Loucy (cell line): ENCODE measurements around the gene AFG3L2.

Experiments
- EZH2phosphoT487 ChIP-seq: fragments of 200-600 bp; IDR thresholded peaks from 2 replicates; pipeline ENCODE4 v1.6.1; 2018; ENCODE audit warnings: antibody characterized with exemption, mild to moderate bottlenecking, moderate library complexity, borderline replicate concordance
- TF ChIP-seq, protein P1 (sequence below): fragments of 200-600 bp; sonication (generic); conservative IDR thresholded peaks from 2 replicates; pipeline ENCODE4 v1.5.1; 2014; ENCODE audit warnings: mild to moderate bottlenecking, antibody characterized with exemption, low read length

DNA sequence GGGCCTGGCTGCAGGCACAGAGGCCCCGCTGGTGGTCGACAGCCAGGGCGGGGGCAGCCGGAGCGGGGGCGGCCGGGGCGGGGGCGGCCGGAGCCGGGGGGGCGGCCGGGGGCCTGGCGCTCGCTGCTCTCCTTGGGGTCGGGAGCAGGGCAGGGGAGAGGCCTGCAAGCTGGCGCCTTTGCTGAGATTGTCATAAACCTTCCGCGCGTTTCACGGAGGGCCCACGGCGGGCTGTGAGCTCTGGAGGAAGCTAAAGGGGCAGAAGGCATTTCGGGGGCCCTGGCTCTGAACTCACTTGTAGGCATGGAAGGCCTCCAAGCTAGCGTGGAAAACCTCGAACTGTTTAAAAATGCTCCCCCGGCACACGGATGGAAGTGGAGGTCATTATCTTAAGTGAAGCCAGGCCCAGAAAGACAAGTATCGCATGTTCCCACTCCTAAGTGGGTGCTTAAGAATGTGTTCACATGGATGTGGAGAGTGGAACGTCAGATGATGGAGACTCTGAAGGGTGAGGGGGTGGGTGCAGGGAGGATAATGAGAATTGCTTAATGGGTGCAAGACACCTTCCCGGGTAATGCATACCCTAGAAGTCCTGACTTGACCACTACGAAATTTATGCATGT lies 31.3 kb upstream of the AFG3L2 start:
- TF ChIP-seq, protein P1, sequence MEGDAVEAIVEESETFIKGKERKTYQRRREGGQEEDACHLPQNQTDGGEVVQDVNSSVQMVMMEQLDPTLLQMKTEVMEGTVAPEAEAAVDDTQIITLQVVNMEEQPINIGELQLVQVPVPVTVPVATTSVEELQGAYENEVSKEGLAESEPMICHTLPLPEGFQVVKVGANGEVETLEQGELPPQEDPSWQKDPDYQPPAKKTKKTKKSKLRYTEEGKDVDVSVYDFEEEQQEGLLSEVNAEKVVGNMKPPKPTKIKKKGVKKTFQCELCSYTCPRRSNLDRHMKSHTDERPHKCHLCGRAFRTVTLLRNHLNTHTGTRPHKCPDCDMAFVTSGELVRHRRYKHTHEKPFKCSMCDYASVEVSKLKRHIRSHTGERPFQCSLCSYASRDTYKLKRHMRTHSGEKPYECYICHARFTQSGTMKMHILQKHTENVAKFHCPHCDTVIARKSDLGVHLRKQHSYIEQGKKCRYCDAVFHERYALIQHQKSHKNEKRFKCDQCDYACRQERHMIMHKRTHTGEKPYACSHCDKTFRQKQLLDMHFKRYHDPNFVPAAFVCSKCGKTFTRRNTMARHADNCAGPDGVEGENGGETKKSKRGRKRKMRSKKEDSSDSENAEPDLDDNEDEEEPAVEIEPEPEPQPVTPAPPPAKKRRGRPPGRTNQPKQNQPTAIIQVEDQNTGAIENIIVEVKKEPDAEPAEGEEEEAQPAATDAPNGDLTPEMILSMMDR: no peak
- no peak for TF ChIP-seq EZH2phosphoT487
